WTC11 (cell line): ENCODE measurements around the gene ASB13. TPM values are rescaled to one million over a fixed set of nuclear protein-coding genes. Genes with fewer than 3 reads are reported as not detected.

Experiments used
- ATAC-seq: fragments of 200-7000 bp; cut with Tn5 transposase; 2 replicates; pipeline ENCODE4 v1.10.0; 2021; ENCODE audit warnings: mild to moderate bottlenecking, moderate library complexity
- CTCF ChIA-PET: fragments of 300-600 bp; sonication (Branson Sonifier 250); formaldehyde crosslinking; loops from one replicate; lab custom pipeline; 2021; ENCODE audit warnings: antibody characterized with exemption; lab: Charles Lee
- POLR2A ChIA-PET: fragments of 350-600 bp; sonication (Branson Sonifier 250); formaldehyde crosslinking; loops from one replicate; lab custom pipeline; 2021; ENCODE audit warnings: antibody characterized with exemption; lab: Charles Lee
- DNase-seq: peaks from one replicate; pipeline ENCODE4 v3.0.0; 2021; ENCODE audit warnings: low spot score
- H3K27ac Mint-ChIP-seq: 2 replicates; pipeline ENCODE4 v1.8.0; 2021; ENCODE audit warnings: mixed read lengths
- H3K27me3 Mint-ChIP-seq: 2 replicates; pipeline ENCODE4 v1.8.0; 2021; ENCODE audit warnings: low read depth, mild to moderate bottlenecking, moderate library complexity, mixed read lengths
- H3K36me3 Mint-ChIP-seq: 2 replicates; pipeline ENCODE4 v1.8.0; 2021; ENCODE audit warnings: mixed read lengths
- H3K4me1 Mint-ChIP-seq: 2 replicates; pipeline ENCODE4 v1.8.0; 2022; ENCODE audit warnings: mixed read lengths
- H3K4me3 Mint-ChIP-seq: 2 replicates; pipeline ENCODE4 v1.8.0; 2021; ENCODE audit warnings: mild to moderate bottlenecking, moderate library complexity, mixed read lengths
- H3K9me3 Mint-ChIP-seq: 2 replicates; pipeline ENCODE4 v1.8.0; 2021; ENCODE audit warnings: mixed read lengths
- ATF1 ChIP-seq: sonication (generic); formaldehyde crosslinking; IDR thresholded peaks from 2 replicates; pipeline ENCODE4 v1.8.1; 2023; ENCODE audit warnings: mild to moderate bottlenecking, moderate library complexity, missing genetic modification reagents
- ATF2 ChIP-seq: sonication (generic); formaldehyde crosslinking; IDR thresholded peaks from 2 replicates; pipeline ENCODE4 v1.8.1; 2022; ENCODE audit warnings: low read depth, missing genetic modification reagents, borderline replicate concordance
- ESRRA ChIP-seq: sonication (generic); formaldehyde crosslinking; IDR thresholded peaks from 2 replicates; pipeline ENCODE4 v1.8.1; 2022; ENCODE audit warnings: mild to moderate bottlenecking, missing genetic modification reagents, borderline replicate concordance
- GRHL2 ChIP-seq: fragments of 250-450 bp; sonication (Bioruptor Pico); IDR thresholded peaks from 2 replicates; pipeline ENCODE4 v1.8.0; 2022; ENCODE audit warnings: mild to moderate bottlenecking, moderate library complexity; ENCODE audit not compliant: insufficient replicate concordance, severe bottlenecking
- HMGA2 ChIP-seq: fragments of 250-450 bp; sonication (Bioruptor Pico); IDR thresholded peaks from 2 replicates; pipeline ENCODE4 v1.4.0; 2021; ENCODE audit warnings: mild to moderate bottlenecking, moderate library complexity
- JAZF1 ChIP-seq: fragments of 250-450 bp; sonication (Bioruptor Pico); IDR thresholded peaks from 2 replicates; pipeline ENCODE4 v1.9.0; 2021; ENCODE audit warnings: moderate library complexity, mild to moderate bottlenecking, inconsistent platforms
- MLX ChIP-seq: sonication (generic); formaldehyde crosslinking; IDR thresholded peaks from 2 replicates; pipeline ENCODE4 v1.8.1; 2023; ENCODE audit warnings: mild to moderate bottlenecking, missing genetic modification reagents, moderate library complexity
- NR1H2 ChIP-seq: sonication (generic); formaldehyde crosslinking; IDR thresholded peaks from 2 replicates; pipeline ENCODE4 v1.9.0; 2021; ENCODE audit warnings: mild to moderate bottlenecking, moderate library complexity, missing genetic modification reagents
- SP1 ChIP-seq: sonication (generic); formaldehyde crosslinking; conservative IDR thresholded peaks from 2 replicates; pipeline ENCODE4 v1.8.1; 2022; ENCODE audit warnings: missing genetic modification reagents
- ZNF317 ChIP-seq: sonication (generic); formaldehyde crosslinking; IDR thresholded peaks from 2 replicates; pipeline ENCODE4 v1.8.1; 2023; ENCODE audit warnings: low read depth, mild to moderate bottlenecking, moderate library complexity, missing genetic modification reagents, borderline replicate concordance
- total RNA-seq: library from RNA; stranded (reverse); gene quantifications from 3 replicates; pipeline ENCODE4 v1.2.3, GENCODE V29; 2021
- TF ChIP-seq, protein P1 (sequence below): fragments of 250-450 bp; sonication (Bioruptor Pico); IDR thresholded peaks from 2 replicates; pipeline ENCODE4 v1.9.0; 2021; ENCODE audit warnings: mild to moderate bottlenecking
- TF ChIP-seq, protein P2 (sequence below): sonication (generic); formaldehyde crosslinking; IDR thresholded peaks from 2 replicates; pipeline ENCODE4 v1.8.1; 2023; ENCODE audit warnings: mild to moderate bottlenecking, moderate library complexity, missing genetic modification reagents
- TF ChIP-seq, protein P3 (sequence below): sonication (generic); formaldehyde crosslinking; IDR thresholded peaks from 2 replicates; pipeline ENCODE4 v1.8.0; 2023; ENCODE audit warnings: missing genetic modification reagents, mild to moderate bottlenecking, borderline replicate concordance
- TF ChIP-seq, protein P4 (sequence below): sonication (generic); formaldehyde crosslinking; conservative IDR thresholded peaks from 2 replicates; pipeline ENCODE4 v1.8.1; 2022; ENCODE audit warnings: mild to moderate bottlenecking, missing genetic modification reagents

Gene ASB13
- total RNA-seq, 1 experiment from 2014 or later = 23.4 TPM

- TF ChIP-seq MLX = no peak
- no peak for TF ChIP-seq SP1 (CRISPR knock-in tag)
- TF ChIP-seq GRHL2 (CRISPR knock-in tag) = no peak
- TF ChIP-seq JAZF1 (CRISPR knock-in tag) = no peak
- TF ChIP-seq, protein P1, sequence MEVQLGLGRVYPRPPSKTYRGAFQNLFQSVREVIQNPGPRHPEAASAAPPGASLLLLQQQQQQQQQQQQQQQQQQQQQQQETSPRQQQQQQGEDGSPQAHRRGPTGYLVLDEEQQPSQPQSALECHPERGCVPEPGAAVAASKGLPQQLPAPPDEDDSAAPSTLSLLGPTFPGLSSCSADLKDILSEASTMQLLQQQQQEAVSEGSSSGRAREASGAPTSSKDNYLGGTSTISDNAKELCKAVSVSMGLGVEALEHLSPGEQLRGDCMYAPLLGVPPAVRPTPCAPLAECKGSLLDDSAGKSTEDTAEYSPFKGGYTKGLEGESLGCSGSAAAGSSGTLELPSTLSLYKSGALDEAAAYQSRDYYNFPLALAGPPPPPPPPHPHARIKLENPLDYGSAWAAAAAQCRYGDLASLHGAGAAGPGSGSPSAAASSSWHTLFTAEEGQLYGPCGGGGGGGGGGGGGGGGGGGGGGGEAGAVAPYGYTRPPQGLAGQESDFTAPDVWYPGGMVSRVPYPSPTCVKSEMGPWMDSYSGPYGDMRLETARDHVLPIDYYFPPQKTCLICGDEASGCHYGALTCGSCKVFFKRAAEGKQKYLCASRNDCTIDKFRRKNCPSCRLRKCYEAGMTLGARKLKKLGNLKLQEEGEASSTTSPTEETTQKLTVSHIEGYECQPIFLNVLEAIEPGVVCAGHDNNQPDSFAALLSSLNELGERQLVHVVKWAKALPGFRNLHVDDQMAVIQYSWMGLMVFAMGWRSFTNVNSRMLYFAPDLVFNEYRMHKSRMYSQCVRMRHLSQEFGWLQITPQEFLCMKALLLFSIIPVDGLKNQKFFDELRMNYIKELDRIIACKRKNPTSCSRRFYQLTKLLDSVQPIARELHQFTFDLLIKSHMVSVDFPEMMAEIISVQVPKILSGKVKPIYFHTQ (CRISPR knock-in tag) = no peak
- TF ChIP-seq HMGA2 (CRISPR knock-in tag) = no peak
- no peak for TF ChIP-seq ZNF317
- TF ChIP-seq NR1H2 = no peak
- TF ChIP-seq ATF1 (CRISPR knock-in tag) = no peak
- no peak for TF ChIP-seq ATF2 (CRISPR knock-in tag)
- TF ChIP-seq, protein P2, sequence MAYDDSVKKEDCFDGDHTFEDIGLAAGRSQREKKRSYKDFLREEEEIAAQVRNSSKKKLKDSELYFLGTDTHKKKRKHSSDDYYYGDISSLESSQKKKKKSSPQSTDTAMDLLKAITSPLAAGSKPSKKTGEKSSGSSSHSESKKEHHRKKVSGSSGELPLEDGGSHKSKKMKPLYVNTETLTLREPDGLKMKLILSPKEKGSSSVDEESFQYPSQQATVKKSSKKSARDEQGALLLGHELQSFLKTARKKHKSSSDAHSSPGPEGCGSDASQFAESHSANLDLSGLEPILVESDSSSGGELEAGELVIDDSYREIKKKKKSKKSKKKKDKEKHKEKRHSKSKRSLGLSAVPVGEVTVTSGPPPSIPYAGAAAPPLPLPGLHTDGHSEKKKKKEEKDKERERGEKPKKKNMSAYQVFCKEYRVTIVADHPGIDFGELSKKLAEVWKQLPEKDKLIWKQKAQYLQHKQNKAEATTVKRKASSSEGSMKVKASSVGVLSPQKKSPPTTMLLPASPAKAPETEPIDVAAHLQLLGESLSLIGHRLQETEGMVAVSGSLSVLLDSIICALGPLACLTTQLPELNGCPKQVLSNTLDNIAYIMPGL (CRISPR knock-in tag) = no peak
- TF ChIP-seq, protein P3, sequence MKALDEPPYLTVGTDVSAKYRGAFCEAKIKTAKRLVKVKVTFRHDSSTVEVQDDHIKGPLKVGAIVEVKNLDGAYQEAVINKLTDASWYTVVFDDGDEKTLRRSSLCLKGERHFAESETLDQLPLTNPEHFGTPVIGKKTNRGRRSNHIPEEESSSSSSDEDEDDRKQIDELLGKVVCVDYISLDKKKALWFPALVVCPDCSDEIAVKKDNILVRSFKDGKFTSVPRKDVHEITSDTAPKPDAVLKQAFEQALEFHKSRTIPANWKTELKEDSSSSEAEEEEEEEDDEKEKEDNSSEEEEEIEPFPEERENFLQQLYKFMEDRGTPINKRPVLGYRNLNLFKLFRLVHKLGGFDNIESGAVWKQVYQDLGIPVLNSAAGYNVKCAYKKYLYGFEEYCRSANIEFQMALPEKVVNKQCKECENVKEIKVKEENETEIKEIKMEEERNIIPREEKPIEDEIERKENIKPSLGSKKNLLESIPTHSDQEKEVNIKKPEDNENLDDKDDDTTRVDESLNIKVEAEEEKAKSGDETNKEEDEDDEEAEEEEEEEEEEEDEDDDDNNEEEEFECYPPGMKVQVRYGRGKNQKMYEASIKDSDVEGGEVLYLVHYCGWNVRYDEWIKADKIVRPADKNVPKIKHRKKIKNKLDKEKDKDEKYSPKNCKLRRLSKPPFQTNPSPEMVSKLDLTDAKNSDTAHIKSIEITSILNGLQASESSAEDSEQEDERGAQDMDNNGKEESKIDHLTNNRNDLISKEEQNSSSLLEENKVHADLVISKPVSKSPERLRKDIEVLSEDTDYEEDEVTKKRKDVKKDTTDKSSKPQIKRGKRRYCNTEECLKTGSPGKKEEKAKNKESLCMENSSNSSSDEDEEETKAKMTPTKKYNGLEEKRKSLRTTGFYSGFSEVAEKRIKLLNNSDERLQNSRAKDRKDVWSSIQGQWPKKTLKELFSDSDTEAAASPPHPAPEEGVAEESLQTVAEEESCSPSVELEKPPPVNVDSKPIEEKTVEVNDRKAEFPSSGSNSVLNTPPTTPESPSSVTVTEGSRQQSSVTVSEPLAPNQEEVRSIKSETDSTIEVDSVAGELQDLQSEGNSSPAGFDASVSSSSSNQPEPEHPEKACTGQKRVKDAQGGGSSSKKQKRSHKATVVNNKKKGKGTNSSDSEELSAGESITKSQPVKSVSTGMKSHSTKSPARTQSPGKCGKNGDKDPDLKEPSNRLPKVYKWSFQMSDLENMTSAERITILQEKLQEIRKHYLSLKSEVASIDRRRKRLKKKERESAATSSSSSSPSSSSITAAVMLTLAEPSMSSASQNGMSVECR (CRISPR knock-in tag) = no peak
Measured at GRCh38 chr10:5600908-5601307, 65.5 kb downstream of the ASB13 start (continued).

GRCh38 chr10:5599613-5600520, 66.5 kb downstream of the ASB13 start:
- ChIA-PET CTCF (interaction anchor here (0.6 to 1.7 kb wide), 5 partner anchors 9 to 30 kb away, joined by 3 to 8 read pairs (median 3); no protein-coding TSS in a partner anchor), POLR2A (no interaction called here)
- Mint-ChIP-seq H3K27me3 (no peaks in the 10 kb centered on the region; the same call in 1 of the 2 replicates), H3K9me3 (peaks cover 10% of the 10 kb centered on the region), H3K4me1 (0 out of 2 replicates have a peak, but pooled peaks cover under 1% of the 10 kb centered on the region), H3K4me3 (no peak overlapping the region), H3K27ac (no peak overlapping the region), H3K36me3 (no peaks in the 10 kb centered on the region)
- no peak; the same call in 1 of the 2 replicates for ATAC-seq
- no peak for DNase-seq
- TF ChIP-seq, protein P4, sequence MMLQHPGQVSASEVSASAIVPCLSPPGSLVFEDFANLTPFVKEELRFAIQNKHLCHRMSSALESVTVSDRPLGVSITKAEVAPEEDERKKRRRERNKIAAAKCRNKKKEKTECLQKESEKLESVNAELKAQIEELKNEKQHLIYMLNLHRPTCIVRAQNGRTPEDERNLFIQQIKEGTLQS = no peak
- peak; percentile 52; the same call in 1 of the 2 replicates for TF ChIP-seq ESRRA
